Measurements from ENCODE around the gene GBP3. TPM values are rescaled to one million over a fixed set of nuclear protein-coding genes. Genes with fewer than 3 reads are reported as not detected.

GBP3 gene
- total and polyA plus RNA-seq, 2 of the 8 experiments (the other 6 are each of a cell fraction or from before 2014, with no cell fraction given): not detected

DNA sequence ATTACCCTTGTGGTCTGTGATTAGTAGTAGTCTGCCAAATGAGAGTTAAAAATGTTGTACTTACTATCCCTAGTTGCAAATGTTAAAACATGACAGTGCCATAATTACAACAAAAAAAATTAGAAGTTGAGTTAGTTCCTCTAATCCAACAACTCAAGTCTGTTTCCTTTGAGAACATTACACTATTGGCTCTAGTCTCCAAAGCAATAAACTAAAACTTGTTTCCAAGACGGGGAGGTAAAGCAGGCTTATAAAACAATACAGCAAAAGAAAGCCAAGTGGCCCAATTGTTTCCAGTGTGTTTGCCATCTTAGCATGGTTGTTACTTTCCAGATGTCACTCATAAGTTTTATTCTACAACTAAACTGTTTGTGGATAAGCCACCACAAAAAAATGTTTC is 41.8 kb downstream of the GBP3 start:
- no peak for FAIRE-seq
- 100% methylated on average over 1 of the region's 1 CpG; no CpG with 5 or more reads in 1 of the 2 experiments for WGBS, 2 experiments (ENCODE audit: extremely low coverage in 1 of 2, insufficient coverage in 1 of 2, insufficient read length in 1 of 2, insufficient replicate concordance in 2 of 2, low coverage in 1 of 2, low lambda C conversion rate in 2 of 2, missing lambda C conversion rate in 1 of 2)

More for the DNA sequence above, 41.8 kb downstream of the GBP3 start:
- TF ChIP-seq MAFK (IDR thresholded peaks at IDR 0.05; ENCODE audit: low read depth, low read length): no peak
- H4K91ac ChIP-seq (replicated peaks; ENCODE audit: insufficient read length, low read length): no peak overlapping the region
- no peak overlapping the region for H2BK12ac ChIP-seq (ENCODE audit: low read depth, low read length)
- no peak overlapping the region for H3K23ac ChIP-seq (ENCODE audit: insufficient read length)
- no peak overlapping the region for H3K4me3 ChIP-seq (ENCODE audit: extremely low read depth in 1 of 4, insufficient read depth in 2 of 4, low read depth in 3 of 4, low read length in 4 of 4)
- H3K27me3 ChIP-seq (replicated peaks in 1 of 4; ENCODE audit: control insufficient read depth in 3 of 4, extremely low read depth in 1 of 4, insufficient read depth in 3 of 4, low read length in 3 of 4): no peaks in the 10 kb centered on the region
- H3K4ac ChIP-seq (replicated peaks; ENCODE audit: insufficient read length, low read depth, low read length): no peak overlapping the region
- H3K36me3 ChIP-seq (ENCODE audit: control insufficient read depth in 2 of 4, insufficient read depth in 4 of 4, low read length in 3 of 4): peaks cover 0 to 20% (median 4%) of the 10 kb centered on the region in 4 experiments; a peak in 5 of 8 replicates
- H2BK5ac ChIP-seq (ENCODE audit: low read depth, low read length): no peak overlapping the region
- no peaks in the 10 kb centered on the region for H3K23me2 ChIP-seq (ENCODE audit: low read depth, low read length)
- no peak overlapping the region for H4K5ac ChIP-seq (ENCODE audit: insufficient read length, low read depth, low read length)
- H3K9ac ChIP-seq (replicated peaks in 1 of 4; ENCODE audit: extremely low read depth in 1 of 4, low read depth in 3 of 4, low read length in 3 of 4): no peak overlapping the region
- H2BK15ac ChIP-seq (ENCODE audit: low read length): no peak overlapping the region
- H3K9me3 ChIP-seq (ENCODE audit: insufficient read depth in 2 of 2, low read depth in 1 of 2, low read length in 1 of 2): no peaks in the 10 kb centered on the region
- peaks cover 5% of the 10 kb centered on the region; the same call in 1 of the 2 replicates for H3K79me1 ChIP-seq (ENCODE audit: low read depth, low read length)
- CTCF ChIA-PET (ENCODE audit: partially characterized antibody): interaction anchor here (0.6 kb wide), 1 partner anchor 83 kb away, joined by 3 read pairs; no protein-coding TSS in a partner anchor
- no peak overlapping the region for H2BK20ac ChIP-seq (ENCODE audit: low read length)
- H4K20me1 ChIP-seq (replicated peaks in 1 of 2; ENCODE audit: control insufficient read depth in 1 of 2, insufficient read depth in 2 of 2, low read length in 2 of 2): peaks cover 6% of the 10 kb centered on the region in 2 experiments
- POLR2A ChIA-PET (ENCODE audit: partially characterized antibody): no interaction called here
- H3K27ac ChIP-seq (ENCODE audit: low read depth, low read length): no peak overlapping the region
- H3K14ac ChIP-seq (ENCODE audit: insufficient read length): no peak overlapping the region
- H3K79me2 ChIP-seq (ENCODE audit: control insufficient read depth in 1 of 2, insufficient read depth in 2 of 2, low read length in 2 of 2): peaks cover 0 to 66% of the 10 kb centered on the region in 2 experiments; a peak in 2 of 4 replicates
- no peak overlapping the region for H3K4me2 ChIP-seq (ENCODE audit: insufficient read depth in 1 of 2, low read depth in 2 of 2, low read length in 2 of 2)
- DNase-seq (ENCODE audit: low read depth in 1 of 2, low spot score in 2 of 2): no peak
- peaks cover 0 to 3% (median 0%) of the 10 kb centered on the region in 4 experiments; a peak in 1 of 7 replicates for H3K4me1 ChIP-seq (replicated peaks in 1 of 4; ENCODE audit: control insufficient read depth in 3 of 4, insufficient read depth in 4 of 4, low read length in 3 of 4)
- H4K8ac ChIP-seq (ENCODE audit: extremely low read depth, insufficient read depth, low read length): no peak overlapping the region
- H2AK5ac ChIP-seq (ENCODE audit: low read depth, low read length): no peak overlapping the region
- no peak overlapping the region for H2AFZ ChIP-seq (ENCODE audit: low read length)
- no peak overlapping the region for H2BK120ac ChIP-seq (replicated peaks; ENCODE audit: low read depth, low read length)
- H3K18ac ChIP-seq (ENCODE audit: extremely low read depth, low read length): no peak overlapping the region
- H3K56ac ChIP-seq (replicated peaks; ENCODE audit: insufficient read length, low read depth, low read length): no peak overlapping the region
